Measurements from ENCODE around the gene OSBPL5. TPM values are rescaled to one million over a fixed set of nuclear protein-coding genes. Genes with fewer than 3 reads are reported as not detected.

The OSBPL5 gene
- total and polyA plus RNA-seq, 2 of the 4 experiments (the other 2 are of a cell fraction): 14.9 to 22.3 TPM

DNA sequence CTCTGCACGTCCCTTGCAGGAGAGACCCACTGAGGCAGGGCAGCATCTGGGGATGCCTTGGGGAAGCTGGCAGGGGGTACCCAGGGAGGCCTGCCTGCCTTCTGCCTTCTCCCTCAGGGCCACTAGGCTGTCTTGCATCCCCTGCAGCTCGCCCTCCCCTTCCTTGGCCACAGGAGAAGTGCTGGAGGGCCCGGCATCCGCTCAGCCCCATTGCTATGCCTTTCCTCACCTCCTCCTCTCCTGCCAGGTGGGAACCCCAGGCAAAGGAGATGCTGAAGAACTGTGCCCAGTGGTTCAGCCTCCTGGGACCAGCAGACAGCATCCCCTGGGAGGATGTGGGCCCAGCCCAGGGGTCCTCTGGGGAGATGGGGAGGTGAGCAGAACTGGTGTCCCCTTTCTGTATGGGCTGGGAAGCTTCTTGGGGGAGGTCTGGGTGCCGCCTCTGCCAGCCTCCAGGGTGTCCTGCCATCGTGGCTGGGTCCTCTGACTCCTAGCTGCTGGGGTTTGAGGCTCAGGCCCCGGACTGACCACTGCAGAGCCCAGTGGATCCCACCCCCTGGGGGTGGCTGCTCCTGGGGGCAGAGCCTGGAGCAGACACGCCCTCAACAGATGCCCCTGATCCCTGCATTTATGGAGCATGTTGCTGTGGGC is 32.9 kb upstream of the OSBPL5 start:
- H3K36me3 ChIP-seq (ENCODE audit: control insufficient read depth, insufficient read depth, low read length): no peaks in the 10 kb centered on the region
- H3K27me3 ChIP-seq (ENCODE audit: control insufficient read depth, insufficient read depth, low read length): peaks cover 71% of the 10 kb centered on the region
- DNase-seq (no peak), ATAC-seq (ENCODE audit: low read depth) (no peak)
- H2AFZ ChIP-seq (replicated peaks; ENCODE audit: low read length, poor library complexity): no peak overlapping the region
- no peak overlapping the region for H3K27ac ChIP-seq (ENCODE audit: insufficient read depth, low read length)
- H3K79me1 ChIP-seq (ENCODE audit: low read depth in 1 of 2, low read length in 2 of 2): no peaks in the 10 kb centered on the region
- H3K9me1 ChIP-seq (ENCODE audit: insufficient read depth, low read length): no peaks in the 10 kb centered on the region
- POLR2A ChIA-PET (ENCODE audit: unreplicated experiment): interaction anchor here (0.6 kb wide), 1 partner anchor 798 kb away, joined by 3 read pairs; the partner anchor contains the start of gene TSSC4
- no peak overlapping the region for H3K18ac ChIP-seq (ENCODE audit: low read depth, low read length)
- H3K9ac ChIP-seq (ENCODE audit: low read depth, low read length): no peak overlapping the region
- no peak overlapping the region for H4K91ac ChIP-seq (ENCODE audit: insufficient read depth, low read depth, low read length)
- H3K9me3 ChIP-seq (ENCODE audit: control insufficient read depth, insufficient read depth, low read length): no peaks in the 10 kb centered on the region
- no peak overlapping the region for H2BK120ac ChIP-seq (ENCODE audit: low read depth, low read length)
- H2AK9ac ChIP-seq (replicated peaks; ENCODE audit: low read depth, low read length, poor library complexity): no peak overlapping the region
- WGBS, 2 experiments (ENCODE audit: extremely low coverage in 2 of 2, insufficient read length in 1 of 2): 35% methylated on average over 5 of the region's 8 CpGs; no CpG with 5 or more reads in 1 of the 2 experiments
- no peaks in the 10 kb centered on the region for H3K4me1 ChIP-seq (ENCODE audit: control insufficient read depth, insufficient read depth, low read length)
- H2BK5ac ChIP-seq (ENCODE audit: low read depth, low read length, poor library complexity, severe bottlenecking): no peak overlapping the region
- H3K4me3 ChIP-seq (ENCODE audit: insufficient read depth, low read depth, low read length): no peak overlapping the region
- no peak overlapping the region for H2BK20ac ChIP-seq (ENCODE audit: low read depth, low read length)
- no peaks in the 10 kb centered on the region for H4K20me1 ChIP-seq (ENCODE audit: insufficient read depth, low read length)
- H4K5ac ChIP-seq (ENCODE audit: low read depth, low read length): no peak overlapping the region
- no peak for TF ChIP-seq FOS (IDR thresholded peaks at IDR 0.05; ENCODE audit: low read depth, low read length)
- no peak for TF ChIP-seq MAFK (IDR thresholded peaks at IDR 0.05; ENCODE audit: low read depth, low read length)
- TF ChIP-seq, protein P1, sequence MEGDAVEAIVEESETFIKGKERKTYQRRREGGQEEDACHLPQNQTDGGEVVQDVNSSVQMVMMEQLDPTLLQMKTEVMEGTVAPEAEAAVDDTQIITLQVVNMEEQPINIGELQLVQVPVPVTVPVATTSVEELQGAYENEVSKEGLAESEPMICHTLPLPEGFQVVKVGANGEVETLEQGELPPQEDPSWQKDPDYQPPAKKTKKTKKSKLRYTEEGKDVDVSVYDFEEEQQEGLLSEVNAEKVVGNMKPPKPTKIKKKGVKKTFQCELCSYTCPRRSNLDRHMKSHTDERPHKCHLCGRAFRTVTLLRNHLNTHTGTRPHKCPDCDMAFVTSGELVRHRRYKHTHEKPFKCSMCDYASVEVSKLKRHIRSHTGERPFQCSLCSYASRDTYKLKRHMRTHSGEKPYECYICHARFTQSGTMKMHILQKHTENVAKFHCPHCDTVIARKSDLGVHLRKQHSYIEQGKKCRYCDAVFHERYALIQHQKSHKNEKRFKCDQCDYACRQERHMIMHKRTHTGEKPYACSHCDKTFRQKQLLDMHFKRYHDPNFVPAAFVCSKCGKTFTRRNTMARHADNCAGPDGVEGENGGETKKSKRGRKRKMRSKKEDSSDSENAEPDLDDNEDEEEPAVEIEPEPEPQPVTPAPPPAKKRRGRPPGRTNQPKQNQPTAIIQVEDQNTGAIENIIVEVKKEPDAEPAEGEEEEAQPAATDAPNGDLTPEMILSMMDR (conservative IDR thresholded peaks at IDR 0.05; ENCODE audit: low read depth, low read length): no peak
- TF ChIP-seq RAD21 (IDR thresholded peaks at IDR 0.05; ENCODE audit: low read length): no peak
- no peak for TF ChIP-seq RCOR1 (IDR thresholded peaks at IDR 0.05; ENCODE audit: insufficient replicate concordance, low read length)
- no peak for TF ChIP-seq SMC3 (IDR thresholded peaks at IDR 0.05; ENCODE audit: low read depth, low read length)
- TF ChIP-seq, protein P2, sequence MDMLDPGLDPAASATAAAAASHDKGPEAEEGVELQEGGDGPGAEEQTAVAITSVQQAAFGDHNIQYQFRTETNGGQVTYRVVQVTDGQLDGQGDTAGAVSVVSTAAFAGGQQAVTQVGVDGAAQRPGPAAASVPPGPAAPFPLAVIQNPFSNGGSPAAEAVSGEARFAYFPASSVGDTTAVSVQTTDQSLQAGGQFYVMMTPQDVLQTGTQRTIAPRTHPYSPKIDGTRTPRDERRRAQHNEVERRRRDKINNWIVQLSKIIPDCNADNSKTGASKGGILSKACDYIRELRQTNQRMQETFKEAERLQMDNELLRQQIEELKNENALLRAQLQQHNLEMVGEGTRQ (IDR thresholded peaks at IDR 0.05; ENCODE audit: low read depth, low read length): no peak
- TF ChIP-seq, protein P3, sequence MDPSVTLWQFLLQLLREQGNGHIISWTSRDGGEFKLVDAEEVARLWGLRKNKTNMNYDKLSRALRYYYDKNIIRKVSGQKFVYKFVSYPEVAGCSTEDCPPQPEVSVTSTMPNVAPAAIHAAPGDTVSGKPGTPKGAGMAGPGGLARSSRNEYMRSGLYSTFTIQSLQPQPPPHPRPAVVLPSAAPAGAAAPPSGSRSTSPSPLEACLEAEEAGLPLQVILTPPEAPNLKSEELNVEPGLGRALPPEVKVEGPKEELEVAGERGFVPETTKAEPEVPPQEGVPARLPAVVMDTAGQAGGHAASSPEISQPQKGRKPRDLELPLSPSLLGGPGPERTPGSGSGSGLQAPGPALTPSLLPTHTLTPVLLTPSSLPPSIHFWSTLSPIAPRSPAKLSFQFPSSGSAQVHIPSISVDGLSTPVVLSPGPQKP (IDR thresholded peaks at IDR 0.05; ENCODE audit: borderline replicate concordance, low read depth, low read length): no peak
- no peak for TF ChIP-seq BHLHE40 (IDR thresholded peaks at IDR 0.05; ENCODE audit: low read depth, low read length)
- no peak for TF ChIP-seq CEBPB (IDR thresholded peaks at IDR 0.05; ENCODE audit: low read depth, low read length)
- intact Hi-C loops (cut with micrococcal nuclease) (no loop called here), in situ Hi-C loops (cut with MboI; ENCODE audit: low sequenced_read_pairs) (no loop called here), dilution Hi-C loops (cut with HindIII; ENCODE audit: low sequenced_read_pairs, unreplicated experiment) (no loop called here)
- H2BK15ac ChIP-seq (ENCODE audit: low read depth, low read length): no peak overlapping the region
- BruUV-seq (replicated peaks): no TSS peak
- CTCF ChIA-PET: no interaction called here
- H3K23ac ChIP-seq (ENCODE audit: low read depth, low read length): no peak overlapping the region
- no peak overlapping the region for H3K14ac ChIP-seq (replicated peaks; ENCODE audit: low read depth, low read length)
- H3K4ac ChIP-seq (ENCODE audit: low read depth, low read length): no peak overlapping the region
- H4K8ac ChIP-seq (ENCODE audit: low read depth in 2 of 2, low read length in 2 of 2): no peak overlapping the region
- no peak overlapping the region for H2AK5ac ChIP-seq (ENCODE audit: low read depth, low read length)
- no peak overlapping the region for H3K4me2 ChIP-seq (ENCODE audit: low read depth, low read length)
- no peak overlapping the region for H3K56ac ChIP-seq (ENCODE audit: extremely low read depth, insufficient read depth, low read length)

Measured in IMR-90 (cell line).